ENCODE measurements around the gene TRIM4.

- TF ChIP-seq POLR2AphosphoS5 (IDR thresholded peaks at IDR 0.05) = no peak
- no peak for TF ChIP-seq CTCF (IDR thresholded peaks at IDR 0.05)
Measured at GRCh38 chr7:99863847-99864440, 55.4 kb downstream of the TRIM4 start.
